ENCODE results near the gene AICDA. TPM values are rescaled to one million over a fixed set of nuclear protein-coding genes. Genes with fewer than 3 reads are reported as not detected.

AICDA gene
- total RNA-seq, 4 donors from 2014 or later, result not detected

DNA sequence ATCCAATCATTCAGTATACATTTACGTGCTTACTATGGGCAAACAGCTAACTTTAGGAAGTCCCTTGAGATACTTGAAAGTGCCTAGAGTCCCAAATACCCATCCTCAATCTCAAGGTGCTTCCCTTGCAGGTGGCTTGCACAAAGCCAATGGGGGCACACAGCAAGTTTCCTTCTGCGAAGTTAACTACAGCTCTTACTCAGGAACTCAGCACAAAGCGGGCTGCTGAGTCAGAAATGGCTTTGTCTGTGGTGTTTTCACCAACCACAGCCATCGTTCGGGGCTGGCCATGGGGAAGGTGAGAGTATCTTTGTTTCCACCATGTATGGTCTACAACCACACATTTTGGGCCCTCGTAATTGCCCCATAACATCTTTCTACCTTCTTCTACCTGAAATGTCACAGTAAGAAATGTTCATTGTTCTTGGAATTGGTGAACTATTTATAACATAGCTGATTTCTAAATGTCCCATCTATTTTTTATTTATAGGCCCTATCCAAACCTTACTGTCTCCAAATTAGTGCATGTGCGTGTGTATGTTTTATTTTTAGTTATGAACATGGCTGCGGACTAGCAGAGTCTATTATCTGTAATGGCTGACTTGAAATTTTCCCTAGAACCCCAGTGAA lies 36.0 kb upstream of the AICDA start:
- Histone ChIP-seq H3K27me3 (no peaks in the 10 kb centered on the region), H3K4me3 (no peak overlapping the region), H3K36me3 (no peaks in the 10 kb centered on the region), H3K9me3 (no peaks in the 10 kb centered on the region), H3K4me1 (no peaks in the 10 kb centered on the region), H3K27ac (no peak overlapping the region)
- WGBS, result 92% methylated on average over 8 of the region's 8 CpGs
- no peak for DNase-seq (ENCODE audit: low spot score in 2 of 2)
- TF ChIP-seq EP300 (IDR thresholded peaks at IDR 0.05), result no peak
- TF ChIP-seq, protein P1, sequence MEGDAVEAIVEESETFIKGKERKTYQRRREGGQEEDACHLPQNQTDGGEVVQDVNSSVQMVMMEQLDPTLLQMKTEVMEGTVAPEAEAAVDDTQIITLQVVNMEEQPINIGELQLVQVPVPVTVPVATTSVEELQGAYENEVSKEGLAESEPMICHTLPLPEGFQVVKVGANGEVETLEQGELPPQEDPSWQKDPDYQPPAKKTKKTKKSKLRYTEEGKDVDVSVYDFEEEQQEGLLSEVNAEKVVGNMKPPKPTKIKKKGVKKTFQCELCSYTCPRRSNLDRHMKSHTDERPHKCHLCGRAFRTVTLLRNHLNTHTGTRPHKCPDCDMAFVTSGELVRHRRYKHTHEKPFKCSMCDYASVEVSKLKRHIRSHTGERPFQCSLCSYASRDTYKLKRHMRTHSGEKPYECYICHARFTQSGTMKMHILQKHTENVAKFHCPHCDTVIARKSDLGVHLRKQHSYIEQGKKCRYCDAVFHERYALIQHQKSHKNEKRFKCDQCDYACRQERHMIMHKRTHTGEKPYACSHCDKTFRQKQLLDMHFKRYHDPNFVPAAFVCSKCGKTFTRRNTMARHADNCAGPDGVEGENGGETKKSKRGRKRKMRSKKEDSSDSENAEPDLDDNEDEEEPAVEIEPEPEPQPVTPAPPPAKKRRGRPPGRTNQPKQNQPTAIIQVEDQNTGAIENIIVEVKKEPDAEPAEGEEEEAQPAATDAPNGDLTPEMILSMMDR (IDR thresholded peaks at IDR 0.05), result no peak
- TF ChIP-seq POLR2A (IDR thresholded peaks at IDR 0.05), result no peak
- no peak for TF ChIP-seq POLR2AphosphoS5 (IDR thresholded peaks at IDR 0.05)

DNA sequence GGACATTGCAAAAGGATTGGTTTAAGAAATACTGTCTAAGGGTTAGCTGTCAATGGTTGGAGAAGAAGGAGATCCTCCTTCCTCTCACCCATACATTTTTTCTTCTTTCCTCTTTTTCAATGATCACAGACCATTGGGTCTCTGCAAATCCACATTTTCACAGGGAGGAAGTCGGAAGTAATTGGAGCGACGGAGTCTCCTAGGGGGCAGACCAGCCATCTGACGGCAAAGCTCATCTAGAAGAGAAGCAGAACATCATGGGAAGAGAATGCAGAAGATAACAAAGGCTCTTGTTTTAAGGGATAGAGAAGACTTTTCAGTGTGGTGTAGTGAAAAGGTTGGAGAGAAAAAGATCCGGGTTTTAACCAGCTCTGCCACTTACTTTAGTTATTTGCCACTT lies 35.3 kb upstream of the AICDA start:
- 85% methylated on average over 5 of the region's 5 CpGs for WGBS
- no peak overlapping the region for H3K27ac ChIP-seq
- H3K36me3 ChIP-seq, result no peaks in the 10 kb centered on the region
- TF ChIP-seq POLR2A (IDR thresholded peaks at IDR 0.05) (no peak), EP300 (IDR thresholded peaks at IDR 0.05) (no peak), POLR2AphosphoS5 (IDR thresholded peaks at IDR 0.05) (no peak)
- TF ChIP-seq, protein P1 (IDR thresholded peaks at IDR 0.05), result no peak
- no peaks in the 10 kb centered on the region for H3K9me3 ChIP-seq
- H3K4me3 ChIP-seq, result no peak overlapping the region
- no peaks in the 10 kb centered on the region for H3K27me3 ChIP-seq
- H3K4me1 ChIP-seq, result no peaks in the 10 kb centered on the region
- no peak for DNase-seq (ENCODE audit: low spot score in 2 of 2)

DNA sequence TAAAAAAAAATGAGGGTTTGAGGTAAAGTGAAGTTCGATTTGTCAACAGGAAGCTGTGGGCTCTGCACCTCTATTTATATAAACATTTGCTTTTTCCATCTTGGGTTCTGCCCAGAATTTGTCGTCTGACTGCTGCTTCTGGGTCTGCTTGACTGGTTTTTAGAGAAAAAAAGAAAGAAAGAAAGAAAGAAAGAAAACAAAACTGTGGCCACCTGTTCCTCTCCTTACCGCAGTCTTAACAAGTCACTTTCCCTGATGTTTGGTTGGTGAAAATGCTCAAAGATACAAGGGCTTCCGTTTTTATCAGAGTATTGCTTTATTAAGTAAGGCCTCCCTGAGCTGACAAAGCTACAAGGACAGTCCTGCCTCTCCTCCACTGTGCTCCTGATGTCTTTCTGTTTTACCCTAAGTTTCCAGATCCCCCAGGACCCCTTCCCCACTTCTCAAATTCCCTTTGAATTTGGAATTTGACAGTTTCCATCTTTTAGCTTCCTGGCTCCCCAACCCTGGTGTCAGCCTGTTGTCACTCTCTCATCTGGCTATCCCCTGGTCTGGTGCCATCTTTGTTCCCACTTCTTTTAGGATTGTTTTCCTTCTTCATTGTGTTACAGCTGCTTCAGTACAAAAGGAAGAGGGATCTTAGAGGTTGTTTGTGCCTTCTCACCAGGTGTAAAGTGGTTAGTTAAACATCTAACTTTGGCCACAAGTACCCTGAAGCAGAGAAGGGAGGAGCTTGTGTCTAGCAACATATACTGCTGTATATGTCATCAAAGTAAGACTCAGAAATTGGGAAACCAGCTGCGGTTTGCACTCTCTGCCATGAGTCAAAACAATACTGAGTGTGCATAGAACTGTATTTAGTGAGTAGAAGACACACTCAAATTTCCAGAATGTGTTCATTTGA lies 31.9 kb upstream of the AICDA start:
- Histone ChIP-seq H3K4me1 (no peaks in the 10 kb centered on the region), H3K9me3 (no peaks in the 10 kb centered on the region), H3K4me3 (no peak overlapping the region), H3K27me3 (no peaks in the 10 kb centered on the region), H3K27ac (no peak overlapping the region), H3K36me3 (no peaks in the 10 kb centered on the region)
- TF ChIP-seq POLR2A (IDR thresholded peaks at IDR 0.05) (no peak), EP300 (IDR thresholded peaks at IDR 0.05) (no peak), POLR2AphosphoS5 (IDR thresholded peaks at IDR 0.05) (no peak)
- TF ChIP-seq, protein P1 (IDR thresholded peaks at IDR 0.05), result no peak
- 65% methylated on average over 5 of the region's 5 CpGs for WGBS
- no peak for DNase-seq (ENCODE audit: low spot score in 2 of 2)

DNA sequence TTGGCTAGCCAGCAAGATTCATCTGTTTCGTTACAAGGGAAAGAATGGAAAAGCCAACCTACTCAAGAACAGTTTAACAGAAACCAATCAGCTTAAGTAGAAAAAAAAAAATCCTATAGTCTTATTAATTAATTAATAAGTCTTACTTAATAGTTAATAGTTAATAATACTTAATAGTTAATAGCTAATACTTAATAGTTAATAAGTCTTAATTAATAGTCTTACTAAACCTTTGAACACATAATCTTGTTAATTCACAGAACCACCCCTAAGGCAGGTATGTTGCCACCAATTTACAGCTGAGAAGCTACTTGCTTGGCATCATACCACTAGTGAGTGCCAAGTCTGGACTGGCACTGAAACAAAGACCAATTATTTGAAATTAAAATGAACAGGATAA lies 30.1 kb upstream of the AICDA start:
- TF ChIP-seq, protein P1 (IDR thresholded peaks at IDR 0.05), result no peak
- TF ChIP-seq POLR2A (IDR thresholded peaks at IDR 0.05) (no peak), POLR2AphosphoS5 (IDR thresholded peaks at IDR 0.05) (no peak), EP300 (IDR thresholded peaks at IDR 0.05) (no peak)
- Histone ChIP-seq H3K4me1 (no peaks in the 10 kb centered on the region), H3K36me3 (no peaks in the 10 kb centered on the region), H3K9me3 (no peaks in the 10 kb centered on the region), H3K27ac (no peak overlapping the region), H3K27me3 (no peaks in the 10 kb centered on the region), H3K4me3 (no peak overlapping the region)
- WGBS, result 67% methylated on average over 1 of the region's 1 CpG
- DNase-seq (ENCODE audit: low spot score in 2 of 2), result no peak

DNA sequence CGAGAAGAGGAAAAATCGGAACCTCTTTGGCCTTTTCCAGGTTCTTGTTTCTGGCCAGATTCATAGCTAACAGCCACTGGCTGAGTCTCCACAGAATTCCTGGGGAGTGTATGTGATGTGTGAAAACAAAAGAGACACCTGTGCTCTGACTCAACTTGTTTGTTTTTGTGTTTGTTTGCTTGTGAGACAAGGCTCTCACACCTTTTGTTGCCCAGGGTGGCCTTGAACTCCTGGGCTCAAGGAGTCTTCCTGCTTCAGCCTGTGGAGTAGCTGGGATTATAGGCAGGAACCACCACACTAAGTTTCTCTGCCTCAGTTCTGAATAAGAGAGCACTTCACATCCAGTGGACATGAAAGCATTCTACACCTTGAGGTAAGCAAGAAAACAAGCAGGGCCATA lies 27.3 kb upstream of the AICDA start:
- TF ChIP-seq, protein P1 (IDR thresholded peaks at IDR 0.05), result no peak
- TF ChIP-seq POLR2A (IDR thresholded peaks at IDR 0.05) (no peak), POLR2AphosphoS5 (IDR thresholded peaks at IDR 0.05) (no peak), EP300 (IDR thresholded peaks at IDR 0.05) (no peak)
- H3K27me3 ChIP-seq, result peaks cover 3% of the 10 kb centered on the region
- no peak for DNase-seq (ENCODE audit: low spot score in 2 of 2)
- no peaks in the 10 kb centered on the region for H3K9me3 ChIP-seq
- no peak overlapping the region for H3K27ac ChIP-seq
- no peak overlapping the region for H3K4me3 ChIP-seq
- WGBS, result 100% methylated on average over 2 of the region's 2 CpGs
- H3K36me3 ChIP-seq, result no peaks in the 10 kb centered on the region
- no peaks in the 10 kb centered on the region for H3K4me1 ChIP-seq
